Ascending aorta (tissue), 2 donors: ENCODE results near the gene FGL2. TPM values are rescaled to one million over a fixed set of nuclear protein-coding genes. Genes with fewer than 3 reads are reported as not detected.
"Not testable (repeated sequence)": the region's sequence is repeated elsewhere in the genome, so short reads cannot be mapped to it uniquely, and the experiment has no call there.

Experiments
- DNase-seq, 2 donors: peaks; one replicate each; pipeline ENCODE4 v3.0.0-alpha.2; 2019; ENCODE audit warnings: low spot score in 2 of 2
- H3K27ac ChIP-seq, 2 donors: fragments of 200-600 bp; sonication (generic); one replicate each; pipeline ENCODE4 v1.5.1; 2016 to 2017; ENCODE audit warnings: mild to moderate bottlenecking in 1 of 2
- H3K27me3 ChIP-seq: fragments of 200-600 bp; sonication (generic); one replicate; pipeline ENCODE4 v1.5.1; 2017
- H3K36me3 ChIP-seq, 2 donors: fragments of 200-600 bp; sonication (generic); one replicate each; pipeline ENCODE4 v1.5.1; 2016
- H3K4me1 ChIP-seq, 2 donors: fragments of 200-600 bp; sonication (generic); one replicate each; pipeline ENCODE4 v1.5.1; 2016 to 2017; ENCODE audit warnings: mild to moderate bottlenecking in 1 of 2
- H3K4me3 ChIP-seq, 2 donors: fragments of 200-600 bp; sonication (generic); one replicate each; pipeline ENCODE4 v1.5.1; 2016 to 2017; ENCODE audit warnings: mild to moderate bottlenecking in 1 of 2
- H3K9me3 ChIP-seq, 2 donors: fragments of 200-600 bp; sonication (generic); one replicate each; pipeline ENCODE4 v1.5.1; 2016
- CTCF ChIP-seq, 3 experiments: fragments of 200-600 bp in 2 of 3; fragments of 450-650 bp in 1 of 3; sonication (generic) in 2 of 3; IDR thresholded peaks; one replicate each; pipeline ENCODE4 v1.5.1; 2016 to 2019; ENCODE audit warnings: antibody characterized with exemption in 3 of 3, mild to moderate bottlenecking in 1 of 3, moderate library complexity in 1 of 3
- intact Hi-C: fragments of 100-400 bp; cut with DNase I; formaldehyde crosslinking; loops from one replicate; pipeline ENCODE4 v1.15.1; 2023
- total RNA-seq: library from RNA; depleted of rRNA; stranded (reverse); fragments of >200 nt; gene quantifications from one replicate; pipeline ENCODE4 v1.1.0, GENCODE V29; 2016

The FGL2 gene
- total RNA-seq, 1 donor from 2014 or later: 77.9 TPM

- no peak for DNase-seq
- Histone ChIP-seq H3K27ac (peak overlapping the region; percentile 78 to 89), H3K4me3 (no peak overlapping the region), H3K9me3 (no peaks in the 10 kb centered on the region), H3K27me3 (no peaks in the 10 kb centered on the region), H3K36me3 (no peaks in the 10 kb centered on the region), H3K4me1 (peaks cover 11 to 18% of the 10 kb centered on the region in 2 donors)
- intact Hi-C loops: no loop called here
- TF ChIP-seq CTCF (IDR thresholded peaks at IDR 0.05): no peak
These were observed 39.1 kb upstream of the FGL2 start for GRCh38 chr7:77238703-77239136.

- no peaks in the 10 kb centered on the region for H3K9me3 ChIP-seq
- peaks cover 0 to 15% of the 10 kb centered on the region in 2 donors for H3K4me1 ChIP-seq
- no peak for TF ChIP-seq CTCF (IDR thresholded peaks at IDR 0.05)
- no peak overlapping the region for H3K27ac ChIP-seq
- no peaks in the 10 kb centered on the region for H3K27me3 ChIP-seq
- no peaks in the 10 kb centered on the region for H3K36me3 ChIP-seq
- DNase-seq: no peak
- intact Hi-C loops: no loop called here
- no peak overlapping the region for H3K4me3 ChIP-seq
These were observed 35.7 kb upstream of the FGL2 start for GRCh38 chr7:77235276-77235675.

GRCh38 chr7:77232467-77232866, 32.8 kb upstream of the FGL2 start:
- no peak for DNase-seq
- H3K36me3 ChIP-seq: no peaks in the 10 kb centered on the region
- no peaks in the 10 kb centered on the region for H3K9me3 ChIP-seq
- no peak overlapping the region for H3K4me3 ChIP-seq
- H3K27me3 ChIP-seq: no peaks in the 10 kb centered on the region
- peaks cover 0 to 1% of the 10 kb centered on the region in 2 donors for H3K4me1 ChIP-seq
- intact Hi-C loops: no loop called here
- TF ChIP-seq CTCF (IDR thresholded peaks at IDR 0.05): no peak
- H3K27ac ChIP-seq: no peak overlapping the region

DNA sequence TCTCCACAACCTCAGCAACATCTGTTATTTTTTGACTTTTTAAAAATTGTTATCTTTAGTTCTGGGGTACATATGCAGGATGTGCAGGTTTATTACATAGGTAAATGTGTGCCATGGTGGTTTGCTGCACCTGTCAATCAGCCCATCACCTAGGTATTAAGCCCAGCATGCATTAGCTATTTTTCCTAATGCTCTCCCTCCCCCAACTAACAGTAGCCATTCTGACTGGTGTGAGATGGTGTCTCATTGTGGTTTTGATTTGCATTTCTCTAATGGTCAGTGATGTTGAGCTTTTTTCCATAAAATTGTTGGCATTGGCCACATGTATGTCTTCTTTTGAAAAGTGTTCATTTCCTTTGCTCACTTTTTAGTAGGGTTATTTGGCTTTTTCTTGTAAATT, 29.2 kb upstream of the FGL2 start:
- H3K36me3 ChIP-seq, intact Hi-C loops, H3K27ac ChIP-seq, DNase-seq, H3K27me3 ChIP-seq, H3K9me3 ChIP-seq, H3K4me3 ChIP-seq, H3K4me1 ChIP-seq: not testable (repeated sequence)

GRCh38 chr7:77226357-77226839, 26.8 kb upstream of the FGL2 start:
- H3K9me3 ChIP-seq: no peaks in the 10 kb centered on the region
- H3K4me3 ChIP-seq: no peak overlapping the region
- no peaks in the 10 kb centered on the region for H3K4me1 ChIP-seq
- no peak for DNase-seq
- TF ChIP-seq CTCF (IDR thresholded peaks at IDR 0.05): no peak
- H3K27me3 ChIP-seq: no peaks in the 10 kb centered on the region
- H3K36me3 ChIP-seq: no peaks in the 10 kb centered on the region
- peak overlapping the region; percentile 40 to 60 for H3K27ac ChIP-seq
- intact Hi-C loops: no loop called here

DNA sequence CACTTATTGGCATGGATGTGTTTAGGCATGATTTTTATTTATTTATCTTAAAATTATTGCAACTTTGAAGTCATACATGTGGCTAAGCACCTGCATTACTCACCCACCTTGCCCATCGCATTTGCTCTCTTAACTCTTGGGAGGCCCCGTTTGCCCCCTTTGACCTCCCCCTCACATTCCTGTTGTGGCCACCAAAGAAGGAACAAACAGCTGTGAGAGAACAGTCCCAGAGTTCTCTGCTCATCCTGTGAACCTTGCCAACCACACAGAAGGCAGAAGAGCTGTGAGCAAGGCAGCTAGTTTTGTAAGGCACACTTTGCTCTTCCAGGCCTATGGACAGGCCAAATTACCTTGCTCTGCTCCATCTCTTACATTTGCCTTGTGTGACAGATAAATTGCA, 23.6 kb upstream of the FGL2 start:
- H3K27ac ChIP-seq: no peak overlapping the region
- intact Hi-C loops: loop anchor here (2.0 kb wide), 1 partner anchor 18 kb away; no protein-coding TSS in a partner anchor
- no peak for TF ChIP-seq CTCF (IDR thresholded peaks at IDR 0.05)
- no peak for DNase-seq
- no peaks in the 10 kb centered on the region for H3K27me3 ChIP-seq
- no peak overlapping the region for H3K4me3 ChIP-seq
- no peaks in the 10 kb centered on the region for H3K36me3 ChIP-seq
- no peaks in the 10 kb centered on the region for H3K4me1 ChIP-seq
- H3K9me3 ChIP-seq: peaks cover 0 to 7% of the 10 kb centered on the region in 2 donors
